DOHH2 (cell line): ENCODE measurements around the gene SHC4.
A peak's percentile ranks its signal among the peaks of the same experiment; 100 is the strongest.

Source experiments
- H3F3A ChIP-seq: fragments of 200-600 bp; sonication (generic), shearing (Covaris generic); 2 replicates; pipeline ENCODE4 v1.6.0; 2016; ENCODE audit warnings: antibody characterized with exemption, mild to moderate bottlenecking; ENCODE audit not compliant: control insufficient read depth, insufficient read depth
- H3K27ac ChIP-seq: fragments of 200-600 bp; sonication (generic); 2 replicates; pipeline ENCODE4 v1.5.1; 2014; ENCODE audit warnings: low read depth, mild to moderate bottlenecking, low read length, moderate library complexity
- H3K27me3 ChIP-seq: fragments of 200-600 bp; sonication (generic); 2 replicates; pipeline ENCODE4 v1.6.1; 2014; ENCODE audit warnings: mild to moderate bottlenecking, low read length, mixed read lengths; ENCODE audit not compliant: control insufficient read depth
- H3K36me3 ChIP-seq: fragments of 200-600 bp; sonication (generic); 2 replicates; pipeline ENCODE4 v1.6.1; 2014; ENCODE audit warnings: mild to moderate bottlenecking, low read length, moderate library complexity, mixed read lengths; ENCODE audit not compliant: control insufficient read depth
- H3K4me1 ChIP-seq: fragments of 200-600 bp; sonication (generic); 2 replicates; pipeline ENCODE4 v1.6.1; 2014; ENCODE audit warnings: mild to moderate bottlenecking, low read length, mixed read lengths; ENCODE audit not compliant: control insufficient read depth
- H3K4me2 ChIP-seq: fragments of 200-600 bp; sonication (generic); 2 replicates; pipeline ENCODE4 v1.6.0; 2014; ENCODE audit warnings: mild to moderate bottlenecking, low read length, moderate library complexity
- H3K4me3 ChIP-seq: fragments of 200-600 bp; sonication (generic); 2 replicates; pipeline ENCODE4 v1.5.1; 2014; ENCODE audit warnings: mild to moderate bottlenecking, low read length, mixed read lengths
- H3K79me2 ChIP-seq: fragments of 200-600 bp; sonication (generic); 2 replicates; pipeline ENCODE4 v1.6.1; 2014; ENCODE audit warnings: mild to moderate bottlenecking, low read length, mixed read lengths; ENCODE audit not compliant: control insufficient read depth
- H3K9me2 ChIP-seq: fragments of 200-600 bp; sonication (generic); replicated peaks from 2 replicates; pipeline ENCODE4 v1.6.1; 2014; ENCODE audit warnings: mild to moderate bottlenecking, low read length, mixed read lengths; ENCODE audit not compliant: control insufficient read depth
- H3K9me3 ChIP-seq: fragments of 200-600 bp; sonication (generic); 2 replicates; pipeline ENCODE4 v1.6.1; 2014; ENCODE audit warnings: antibody characterized with exemption, low read length, mixed read lengths; ENCODE audit not compliant: control insufficient read depth, insufficient read depth
- H4K20me1 ChIP-seq: fragments of 200-600 bp; sonication (generic); 2 replicates; pipeline ENCODE4 v1.6.0; 2014; ENCODE audit warnings: low read depth, mild to moderate bottlenecking, antibody characterized with exemption, low read length, moderate library complexity; ENCODE audit not compliant: control insufficient read depth, insufficient read depth
- CTCF ChIP-seq: fragments of 200-600 bp; sonication (generic); IDR thresholded peaks from one replicate; pipeline ENCODE4 v1.5.1; 2014; ENCODE audit warnings: antibody characterized with exemption, mild to moderate bottlenecking, low read depth, low read length; ENCODE audit not compliant: poor library complexity, severe bottlenecking
- EZH2phosphoT487 ChIP-seq: fragments of 200-600 bp; sonication (generic); IDR thresholded peaks from 2 replicates; pipeline ENCODE4 v1.6.1; 2017; ENCODE audit warnings: borderline replicate concordance, mild to moderate bottlenecking, antibody characterized with exemption, low read length, moderate library complexity, mixed read lengths

The SHC4 gene

GRCh38 chr15:48814286-48814685, 149.4 kb downstream of the SHC4 start:
- TF ChIP-seq EZH2phosphoT487 (no peak), CTCF (no peak)
- Histone ChIP-seq H3K27me3 (no peaks in the 10 kb centered on the region), H3K4me3 (no peak overlapping the region)

GRCh38 chr15:48811325-48811958, 152.3 kb downstream of the SHC4 start:
- Histone ChIP-seq H3F3A (no peaks in the 10 kb centered on the region), H3K9me3 (no peaks in the 10 kb centered on the region), H3K9me2 (no peaks in the 10 kb centered on the region; the same call in 1 of the 2 replicates), H3K4me1 (peaks cover 31% of the 10 kb centered on the region), H3K4me2 (peak overlapping the region; percentile 82), H3K27ac (no peak overlapping the region), H3K27me3 (no peaks in the 10 kb centered on the region), H3K4me3 (peak overlapping the region; percentile 88), H3K79me2 (peaks cover 44% of the 10 kb centered on the region), H4K20me1 (no peaks in the 10 kb centered on the region), H3K36me3 (peaks cover 15% of the 10 kb centered on the region)
- TF ChIP-seq CTCF (peak; percentile 71), EZH2phosphoT487 (no peak)

More at GRCh38 chr15:48814286-48814685, 149.4 kb downstream of the SHC4 start:
- H3K27ac ChIP-seq: no peak overlapping the region
- H4K20me1 ChIP-seq: no peaks in the 10 kb centered on the region
- H3K4me2 ChIP-seq: no peak overlapping the region
- peaks cover 10% of the 10 kb centered on the region for H3K36me3 ChIP-seq
- H3K9me3 ChIP-seq: no peaks in the 10 kb centered on the region
- no peaks in the 10 kb centered on the region; the same call in 1 of the 2 replicates for H3K9me2 ChIP-seq
- no peaks in the 10 kb centered on the region for H3F3A ChIP-seq
- peaks cover 14% of the 10 kb centered on the region for H3K4me1 ChIP-seq
- peaks cover 15% of the 10 kb centered on the region for H3K79me2 ChIP-seq

- no peaks in the 10 kb centered on the region for H3K27me3 ChIP-seq
- TF ChIP-seq EZH2phosphoT487 (no peak), CTCF (no peak)
Observed at GRCh38 chr15:48810414-48811324, 153.1 kb downstream of the SHC4 start, which contains the start of gene CEP152. Gene CEP152, minus strand, starts transcription at chr15:48811069. Its CDS starts 5,420 bp downstream, at chr15:48805649.

More at GRCh38 chr15:48810414-48811324, 153.1 kb downstream of the SHC4 start, which contains the start of gene CEP152:
- Histone ChIP-seq H3F3A (no peaks in the 10 kb centered on the region), H4K20me1 (no peaks in the 10 kb centered on the region), H3K79me2 (peaks cover 51% of the 10 kb centered on the region), H3K4me2 (peak within 1 kb of the TSS; percentile 88), H3K36me3 (peaks cover 22% of the 10 kb centered on the region), H3K9me3 (no peaks in the 10 kb centered on the region), H3K27ac (peak within 1 kb of the TSS; percentile 60), H3K4me3 (peak within 1 kb of the TSS; percentile 88), H3K9me2 (no peaks in the 10 kb centered on the region; the same call in 1 of the 2 replicates), H3K4me1 (peaks cover 39% of the 10 kb centered on the region)
